Smooth muscle cell (in vitro differentiated cells): Measurements from ENCODE around the gene SP110. TPM values are rescaled to one million over a fixed set of nuclear protein-coding genes. Genes with fewer than 3 reads are reported as not detected.

Source experiments
- DNase-seq: peaks from one replicate; lab custom pipeline; 2025; ENCODE audit not compliant: unreplicated experiment; lab: John Stamatoyannopoulos, UW
- H2AFZ ChIP-seq: fragments of 200-600 bp; sonication (generic); 2 replicates; pipeline ENCODE4 v1.6.0; 2016; ENCODE audit warnings: antibody characterized with exemption, low read depth, mild to moderate bottlenecking
- H3F3A ChIP-seq: fragments of 200-600 bp; sonication (generic); 2 replicates; pipeline ENCODE4 v1.6.0; 2017; ENCODE audit warnings: antibody characterized with exemption, low read depth
- H3K27ac ChIP-seq: fragments of 200-600 bp; sonication (generic); 2 replicates; pipeline ENCODE4 v1.5.1; 2016; ENCODE audit warnings: low read depth, mild to moderate bottlenecking
- H3K27me3 ChIP-seq: fragments of 200-600 bp; sonication (generic); 2 replicates; pipeline ENCODE4 v1.6.1; 2016; ENCODE audit warnings: low read depth, mild to moderate bottlenecking
- H3K36me3 ChIP-seq: fragments of 200-600 bp; sonication (generic); 2 replicates; pipeline ENCODE4 v1.5.1; 2016; ENCODE audit warnings: low read depth
- H3K4me1 ChIP-seq: fragments of 200-600 bp; sonication (generic); 2 replicates; pipeline ENCODE4 v1.5.1; 2016; ENCODE audit warnings: low read depth
- H3K4me2 ChIP-seq: fragments of 200-600 bp; sonication (generic); 2 replicates; pipeline ENCODE4 v1.6.0; 2016; ENCODE audit warnings: mild to moderate bottlenecking
- H3K4me3 ChIP-seq: fragments of 200-600 bp; sonication (generic); 2 replicates; pipeline ENCODE4 v1.5.1; 2016; ENCODE audit warnings: mild to moderate bottlenecking
- H3K79me2 ChIP-seq: fragments of 200-600 bp; sonication (generic); 2 replicates; pipeline ENCODE4 v1.6.0; 2016; ENCODE audit warnings: low read depth, mild to moderate bottlenecking
- H3K9ac ChIP-seq: fragments of 200-600 bp; sonication (generic); 2 replicates; pipeline ENCODE4 v1.6.0; 2016; ENCODE audit warnings: low read depth
- H3K9me3 ChIP-seq: fragments of 200-600 bp; sonication (generic); replicated peaks from 2 replicates; pipeline ENCODE4 v1.5.1; 2016; ENCODE audit warnings: low read depth
- H4K20me1 ChIP-seq: fragments of 200-600 bp; sonication (generic); 2 replicates; pipeline ENCODE4 v1.6.0; 2016; ENCODE audit warnings: low read depth
- CTCF ChIP-seq: fragments of 200-600 bp; sonication (generic); IDR thresholded peaks from 2 replicates; pipeline ENCODE4 v1.5.1; 2017; ENCODE audit warnings: borderline replicate concordance, mild to moderate bottlenecking, antibody characterized with exemption; ENCODE audit not compliant: insufficient read depth, poor library complexity, severe bottlenecking
- WGBS: methylation state at CpG from one replicate; pipeline ENCODE4 v1.1.7; 2016; ENCODE audit warnings: low lambda C conversion rate; 5-methylcytosine and 5-hydroxymethylcytosine counted together
- polyA plus RNA-seq: library from polyadenylated mRNA; unstranded; fragments of >200 nt; fragmentation: Nextera tagmentation; extraction: Ambion mirVana; gene quantifications from 2 replicates; pipeline ENCODE4 v1.2.1, GENCODE V29; 2016
- total RNA-seq: library from RNA; depleted of rRNA; stranded (reverse); fragments of >200 nt; gene quantifications from 2 replicates; pipeline ENCODE4 v1.2.3, GENCODE V29; 2014

The SP110 gene
- total and polyA plus RNA-seq, 2 experiments from 2014 or later: 3.2 to 5.6 TPM

DNA sequence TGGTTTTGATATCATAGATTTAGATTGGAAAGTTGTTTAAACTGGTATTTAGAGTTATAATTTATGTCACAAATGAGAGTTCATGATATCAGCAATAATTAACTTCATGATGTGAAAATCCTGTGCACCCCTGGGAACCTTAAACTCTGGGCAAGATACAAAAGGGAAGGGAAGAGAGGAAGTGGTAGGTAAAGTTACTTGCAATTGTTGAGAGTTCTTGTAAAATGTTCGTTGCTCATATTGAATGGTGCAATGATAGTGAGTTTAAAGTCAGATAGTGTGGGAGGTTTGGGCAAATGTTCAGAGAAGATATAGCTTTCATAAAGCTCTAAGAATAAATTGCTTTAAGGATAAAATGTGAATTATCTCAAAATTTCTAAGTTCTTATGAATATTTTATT is 75.4 kb downstream of the SP110 start:
- no peaks in the 10 kb centered on the region for H3F3A ChIP-seq
- TF ChIP-seq CTCF: no peak
- H3K27me3 ChIP-seq: no peaks in the 10 kb centered on the region
- H4K20me1 ChIP-seq: no peaks in the 10 kb centered on the region
- no peak overlapping the region for H2AFZ ChIP-seq
- no peak overlapping the region for H3K27ac ChIP-seq
- no peak overlapping the region for H3K4me2 ChIP-seq
- no peaks in the 10 kb centered on the region for H3K79me2 ChIP-seq
- no peak overlapping the region for H3K4me3 ChIP-seq
- no peaks in the 10 kb centered on the region for H3K9me3 ChIP-seq
- no peak for DNase-seq
- no peak overlapping the region for H3K9ac ChIP-seq
- no peaks in the 10 kb centered on the region for H3K36me3 ChIP-seq
- H3K4me1 ChIP-seq: no peaks in the 10 kb centered on the region
- WGBS: 96% methylated on average over 1 of the region's 1 CpG

DNA sequence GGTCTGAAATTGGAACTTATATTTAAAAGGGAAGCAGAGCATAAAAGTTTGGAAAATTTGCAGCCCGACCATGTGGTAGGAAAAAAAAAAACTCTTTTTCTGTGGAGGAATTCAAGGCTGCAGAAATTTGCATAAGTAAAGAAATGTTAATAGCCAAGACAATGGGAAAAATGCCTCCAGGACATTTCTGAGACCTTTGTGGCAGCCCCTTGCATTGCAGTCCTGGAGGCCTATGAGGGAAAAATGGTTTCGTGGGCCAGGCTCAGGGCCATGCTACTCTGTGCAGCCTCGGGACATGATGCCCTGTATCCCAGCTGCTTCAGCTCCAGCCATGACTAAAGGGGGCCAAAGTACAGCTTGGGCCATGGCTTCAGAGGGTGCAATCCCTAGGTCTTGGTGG is 79.1 kb downstream of the SP110 start:
- Histone ChIP-seq H2AFZ (no peak overlapping the region), H3F3A (no peaks in the 10 kb centered on the region)
- 83% methylated on average over 3 of the region's 3 CpGs for WGBS

GRCh38 chr2:230137902-230138539 is 81.8 kb downstream of the SP110 start:
- no peaks in the 10 kb centered on the region for H3F3A ChIP-seq

More for the DNA sequence above, 79.1 kb downstream of the SP110 start:
- no peak overlapping the region for H3K9ac ChIP-seq
- no peaks in the 10 kb centered on the region for H3K27me3 ChIP-seq
- TF ChIP-seq CTCF: no peak
- H3K79me2 ChIP-seq: no peaks in the 10 kb centered on the region
- H3K4me2 ChIP-seq: no peak overlapping the region
- no peak overlapping the region for H3K4me3 ChIP-seq
- H3K4me1 ChIP-seq: no peaks in the 10 kb centered on the region
- no peaks in the 10 kb centered on the region for H3K9me3 ChIP-seq
- no peak overlapping the region for H3K27ac ChIP-seq
- H3K36me3 ChIP-seq: no peaks in the 10 kb centered on the region
- no peak for DNase-seq
- no peaks in the 10 kb centered on the region for H4K20me1 ChIP-seq

More at GRCh38 chr2:230137902-230138539, 81.8 kb downstream of the SP110 start:
- H3K4me3 ChIP-seq: no peak overlapping the region
- no peak overlapping the region for H3K4me2 ChIP-seq
- no peak overlapping the region for H3K9ac ChIP-seq
- no peak overlapping the region for H3K27ac ChIP-seq
- H3K27me3 ChIP-seq: no peaks in the 10 kb centered on the region
- H4K20me1 ChIP-seq: no peaks in the 10 kb centered on the region
- no peak for TF ChIP-seq CTCF
- no peak for DNase-seq
- H2AFZ ChIP-seq: no peak overlapping the region
- no peaks in the 10 kb centered on the region for H3K4me1 ChIP-seq
- WGBS: 100% methylated on average over 1 of the region's 1 CpG
- H3K36me3 ChIP-seq: no peaks in the 10 kb centered on the region
- H3K79me2 ChIP-seq: no peaks in the 10 kb centered on the region
- no peaks in the 10 kb centered on the region for H3K9me3 ChIP-seq
